ENCODE measurements around the gene PARD3B.
A peak's percentile ranks its signal among the peaks of the same experiment; 100 is the strongest.

PARD3B gene

DNA sequence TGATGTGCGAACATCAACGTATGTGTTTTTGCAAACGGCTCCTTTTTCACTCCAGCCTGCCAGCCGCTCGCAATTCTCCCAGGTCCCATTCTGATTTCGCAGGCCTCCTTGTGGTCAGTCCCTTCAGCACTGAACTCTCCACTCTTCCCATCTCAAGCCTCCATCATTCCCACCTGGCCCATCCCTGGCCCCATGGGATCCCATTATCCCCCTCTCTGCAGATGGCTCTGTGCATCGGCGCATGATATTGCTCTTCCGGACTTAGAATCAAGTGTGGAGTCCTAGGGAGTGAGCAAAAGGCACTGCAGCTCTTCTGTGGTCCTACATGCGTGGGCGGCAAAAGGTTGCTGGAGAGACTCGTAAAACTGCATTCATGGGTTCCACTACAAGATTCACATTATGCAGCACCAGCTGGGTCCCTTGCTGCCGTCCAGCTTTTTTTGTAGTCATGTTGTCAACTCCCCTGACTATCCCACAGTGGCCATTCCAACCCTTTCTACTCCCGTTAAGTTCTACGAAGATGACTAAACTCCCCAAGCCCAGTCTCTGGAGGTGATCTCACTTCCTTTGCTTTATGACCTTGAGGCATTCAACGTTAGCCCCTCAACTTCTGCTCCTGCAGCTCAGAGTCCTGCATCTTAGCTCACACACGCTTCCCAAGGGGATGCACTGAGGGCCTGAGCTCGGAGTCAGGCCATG is 1011.7 kb downstream of the PARD3B start:
- DNase-seq, result no peak

DNA sequence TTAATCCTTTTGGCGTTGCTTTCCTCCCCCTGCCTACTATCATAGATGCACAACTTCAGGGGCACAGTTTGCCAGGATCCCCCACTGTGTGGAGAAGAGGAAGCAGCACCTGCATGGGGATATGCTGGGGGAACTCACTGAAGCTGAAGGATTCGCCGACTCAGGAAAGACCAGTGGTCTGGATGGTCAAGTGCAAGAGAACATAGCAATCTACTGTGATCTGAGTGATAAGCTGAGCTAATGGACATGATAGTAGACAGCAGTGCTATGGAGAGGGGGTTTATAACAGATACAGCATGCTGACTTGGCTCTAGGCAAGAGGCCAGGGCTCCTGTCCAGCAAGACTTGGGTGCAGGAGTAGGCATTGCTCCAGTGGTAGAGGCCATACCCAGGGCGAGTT is 1012.6 kb downstream of the PARD3B start:
- no peak for DNase-seq

DNA sequence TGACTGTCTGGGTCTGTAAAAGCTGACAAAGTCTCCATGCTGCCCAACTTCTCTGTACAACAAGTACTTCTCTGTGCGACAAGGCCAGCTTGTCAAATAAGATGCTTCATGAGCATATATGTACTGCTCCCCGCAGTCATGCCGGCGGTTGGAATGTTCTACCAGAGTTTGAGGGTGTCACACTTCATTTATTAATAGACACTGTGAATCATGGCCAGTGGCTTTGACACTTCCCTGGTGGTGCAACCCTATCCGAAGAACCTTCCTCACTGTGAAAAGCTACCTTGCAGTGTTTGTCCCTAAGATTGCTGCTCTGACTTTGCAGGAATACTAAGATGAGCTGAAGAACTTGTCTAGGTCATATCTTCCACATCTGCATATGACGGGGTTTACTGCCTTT is 1016.2 kb downstream of the PARD3B start:
- DNase-seq, result peak in 1 of 2 donors; percentile 8

DNA sequence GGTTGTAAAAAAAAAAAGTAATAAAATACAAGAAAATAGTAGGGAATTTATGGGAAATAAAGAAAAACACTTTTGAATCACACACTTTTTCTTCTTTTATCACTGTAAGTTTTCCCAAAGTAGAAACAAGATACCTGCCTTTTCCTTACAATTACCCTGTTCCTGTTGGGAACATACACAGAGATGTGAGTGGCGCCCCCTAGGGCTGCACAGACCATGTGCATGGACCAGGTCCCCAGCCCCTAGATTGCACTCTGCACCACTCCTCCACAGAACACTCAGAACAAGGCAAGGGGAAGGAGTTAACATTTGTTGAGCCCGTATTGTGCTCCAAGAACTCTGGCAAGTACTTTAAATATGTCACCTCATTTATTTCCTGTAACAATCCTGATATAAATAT is 1018.4 kb downstream of the PARD3B start:
- peak; percentile 15 to 59 for DNase-seq

DNA sequence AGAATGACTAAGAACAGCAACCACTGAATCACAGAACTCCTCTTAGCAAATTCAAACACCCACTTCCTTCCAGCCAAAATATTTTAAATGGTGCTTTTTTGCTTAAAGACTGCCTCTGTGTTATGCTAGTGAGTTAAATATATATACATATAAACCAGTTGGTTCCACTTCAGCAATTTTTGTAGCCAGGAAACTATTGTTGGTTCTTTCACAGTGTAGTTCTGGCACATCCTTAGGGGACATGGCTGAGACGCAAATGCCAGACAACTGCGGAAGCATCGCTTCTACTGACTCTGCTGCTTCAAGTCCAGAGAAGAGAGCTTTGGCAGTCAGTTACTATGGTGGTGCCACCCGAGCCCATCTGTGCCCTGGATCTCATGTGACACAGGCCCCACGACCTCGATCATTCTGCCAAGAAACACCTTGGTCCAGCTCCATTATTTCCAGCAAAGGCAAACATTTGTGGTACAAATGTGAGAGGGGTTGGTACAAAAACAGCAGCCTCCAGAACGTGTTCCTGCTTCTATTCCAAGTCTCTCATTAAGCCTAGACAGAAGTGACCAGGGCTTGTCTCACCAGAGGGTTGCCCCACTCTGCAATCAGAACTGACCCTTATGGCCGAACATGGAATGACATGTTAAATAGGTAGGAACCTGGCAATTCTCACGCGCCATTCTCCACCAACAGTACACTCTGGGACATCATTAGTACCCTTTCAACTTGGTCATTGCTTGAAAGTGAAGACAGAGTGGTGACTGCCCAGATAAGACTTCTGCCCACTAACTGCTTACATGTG is 1019.3 kb downstream of the PARD3B start:
- DNase-seq, result no peak

DNA sequence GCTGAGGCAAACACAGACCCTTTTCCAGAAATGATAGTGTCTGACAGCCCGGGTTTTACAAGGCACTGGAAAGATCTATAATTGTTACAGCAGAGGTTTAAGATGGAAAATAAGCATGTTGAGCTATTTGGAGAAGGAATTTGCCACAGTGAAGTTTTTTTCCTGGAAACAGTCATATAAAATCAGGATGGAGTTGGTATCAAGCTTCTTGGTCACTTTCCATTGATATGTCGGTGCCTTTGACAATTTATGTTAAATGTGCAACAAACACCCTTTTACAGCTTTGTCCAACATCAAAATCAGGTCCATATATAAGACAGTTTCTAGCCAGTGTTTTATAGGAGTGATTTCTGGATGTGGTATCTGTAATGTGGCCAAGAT is 1019.9 kb downstream of the PARD3B start:
- no peak for DNase-seq

DNA sequence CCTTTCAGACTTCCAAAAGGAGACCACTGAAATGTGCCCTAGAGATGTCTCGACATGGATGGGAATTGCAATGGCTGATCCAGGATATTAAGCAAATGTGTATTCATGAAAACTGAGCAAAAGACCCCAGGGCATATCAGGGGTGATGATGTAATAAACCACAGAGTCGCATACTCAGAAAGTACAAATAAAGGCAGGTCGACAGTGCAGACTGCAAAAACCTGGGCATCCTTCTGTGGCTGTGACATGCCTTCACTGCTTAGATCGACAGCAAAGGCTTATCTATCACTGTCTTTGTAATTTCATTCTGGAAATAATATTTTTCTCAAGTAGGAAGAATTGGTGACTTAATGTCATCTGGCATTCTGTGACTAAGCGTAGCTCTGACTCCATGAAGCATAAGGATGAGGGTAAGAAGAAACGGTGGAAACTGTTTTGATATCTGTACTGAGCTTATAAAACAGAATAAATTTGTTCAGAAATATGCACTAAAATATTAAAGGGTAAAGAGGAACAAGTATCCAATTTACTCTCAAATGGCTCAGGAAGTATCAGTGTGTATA is 1021.4 kb downstream of the PARD3B start:
- no peak for DNase-seq

DNA sequence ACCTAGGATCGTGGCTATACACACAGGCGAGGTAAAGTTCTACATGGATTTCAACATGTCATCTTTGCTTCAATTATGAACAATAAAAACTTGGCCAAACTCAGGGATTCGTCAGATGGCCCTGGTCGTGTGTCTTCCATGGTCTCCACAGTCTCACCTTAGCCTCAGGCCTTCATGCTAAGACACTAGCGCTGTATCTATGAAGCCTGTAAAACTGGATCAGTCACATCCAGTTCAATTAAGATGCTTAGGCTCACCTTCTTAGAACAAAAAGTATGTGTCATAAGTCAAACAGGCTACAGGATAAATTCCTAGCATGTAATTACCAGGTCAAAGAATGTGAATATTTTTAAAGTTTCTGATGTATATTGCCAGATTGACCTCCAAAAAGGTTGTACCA is 1023.3 kb downstream of the PARD3B start:
- no peak for DNase-seq

DNA sequence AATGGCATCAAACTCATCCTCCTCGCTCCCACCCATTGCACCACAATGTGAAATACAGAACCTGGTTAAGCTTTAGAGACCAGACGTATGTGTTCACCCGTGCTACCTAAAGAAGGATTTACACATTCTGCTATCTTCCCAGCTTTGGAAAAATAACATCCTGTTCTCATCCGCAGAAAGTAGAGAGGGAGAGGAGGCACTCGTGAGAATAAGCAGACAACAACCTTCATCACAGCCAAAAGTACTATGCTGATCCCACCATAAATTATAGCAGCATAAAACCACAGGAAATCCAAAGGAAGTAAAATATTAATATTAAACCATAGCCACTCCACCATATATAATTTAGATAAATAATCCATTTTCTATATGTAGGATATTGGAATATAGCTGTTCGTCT is 1025.4 kb downstream of the PARD3B start:
- DNase-seq, result no peak

DNA sequence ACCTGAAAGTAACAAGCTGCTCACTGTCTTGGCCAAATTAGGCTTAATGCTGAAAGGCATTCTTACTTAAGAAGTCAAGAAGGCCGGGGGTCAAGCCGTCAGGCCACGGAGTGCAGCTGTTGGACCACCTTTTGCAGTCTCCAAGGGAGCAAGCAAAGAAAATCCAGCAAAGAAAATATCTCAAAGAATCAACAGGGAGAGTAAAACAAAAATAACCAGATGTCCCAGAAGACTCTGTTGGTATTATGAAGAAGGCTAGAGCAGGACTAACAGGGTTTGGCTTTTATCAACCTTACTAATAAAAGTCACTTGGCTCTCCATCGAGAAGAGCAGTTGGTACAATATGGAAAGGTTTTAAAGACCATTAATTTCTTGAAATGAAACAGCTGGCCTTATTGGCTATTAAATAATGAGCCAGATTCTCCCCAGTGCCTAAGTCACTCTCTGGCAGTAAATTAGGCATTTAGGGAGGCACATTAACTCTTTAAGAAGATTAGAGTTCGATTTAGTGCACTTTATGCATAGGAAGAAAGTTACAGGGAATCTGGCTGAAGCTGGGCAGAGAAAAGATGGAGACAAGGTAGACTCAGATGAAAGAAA is 1026.2 kb downstream of the PARD3B start:
- DNase-seq, result no peak

DNA sequence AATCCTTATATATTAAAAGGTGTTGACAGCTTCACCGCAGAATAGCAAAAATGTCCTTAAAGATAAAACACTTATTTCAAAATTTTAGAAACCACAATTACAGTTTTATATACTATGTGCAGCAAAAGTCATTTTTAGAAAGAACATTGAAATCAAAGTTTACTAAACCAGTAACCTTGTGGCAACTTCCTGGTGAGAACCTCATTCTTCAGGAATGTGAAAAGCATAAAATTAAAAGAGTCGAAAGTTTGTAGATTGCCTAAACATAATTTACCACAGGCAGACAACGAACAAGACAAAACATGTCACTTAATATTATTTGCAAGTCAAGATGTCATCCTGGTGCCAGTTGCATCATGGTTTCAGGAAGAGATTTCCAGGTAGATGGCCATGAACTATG is 1028.7 kb downstream of the PARD3B start:
- DNase-seq, result no peak

DNA sequence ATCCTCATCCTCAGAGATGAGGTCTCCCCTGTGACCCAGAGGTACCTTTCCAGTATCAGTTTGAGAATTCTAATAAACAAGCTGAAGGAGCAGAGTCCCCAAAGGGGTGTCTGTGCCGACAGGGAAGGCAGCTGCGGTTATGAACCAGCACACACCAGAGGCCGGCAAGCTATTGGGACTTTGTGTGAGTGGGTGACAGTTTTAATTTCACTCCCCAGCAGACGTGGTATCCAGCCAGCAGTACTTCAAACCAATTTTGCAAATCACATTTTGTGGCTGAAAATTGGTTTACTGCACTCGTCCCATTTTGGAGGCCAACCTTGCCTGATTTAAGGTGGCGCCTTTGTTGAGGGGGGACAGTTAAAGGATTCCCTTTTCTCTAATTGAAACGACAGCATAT is 1034.1 kb downstream of the PARD3B start:
- DNase-seq, result no peak

DNA sequence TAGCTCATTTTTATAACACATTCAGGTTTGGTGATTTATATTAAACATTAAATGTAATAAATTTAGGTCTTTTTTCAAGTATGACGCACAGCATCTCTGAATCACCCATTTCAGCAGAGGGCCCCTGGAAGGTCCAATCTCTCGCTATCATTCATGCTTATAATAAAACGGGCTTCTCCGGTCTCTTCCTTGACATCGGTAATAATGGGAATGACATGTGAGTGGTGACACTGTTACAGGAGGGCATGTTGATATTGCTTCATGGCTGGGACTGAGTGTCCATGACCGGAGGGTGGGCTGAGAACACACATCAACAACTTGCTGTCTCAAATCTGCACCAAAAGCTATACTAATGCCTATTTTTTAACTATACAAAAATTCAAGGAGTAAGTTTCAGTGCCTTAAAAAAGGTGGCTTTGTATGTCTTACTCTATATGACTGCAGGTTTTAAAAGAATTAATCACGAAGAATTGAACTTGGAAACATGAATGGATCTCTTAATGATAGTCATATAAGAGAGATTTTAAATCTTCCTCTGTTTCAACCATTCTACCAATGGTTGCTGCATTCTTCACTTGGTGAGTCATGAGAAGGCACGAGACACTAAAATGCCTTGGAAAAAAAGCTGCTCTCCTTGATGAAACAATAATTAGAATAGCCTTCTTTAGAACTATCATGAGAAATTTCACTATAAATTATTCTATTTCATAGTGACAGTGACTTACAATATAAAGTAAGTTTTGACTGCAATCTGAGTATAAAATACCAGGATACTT is 1035.1 kb downstream of the PARD3B start:
- no peak for DNase-seq

DNA sequence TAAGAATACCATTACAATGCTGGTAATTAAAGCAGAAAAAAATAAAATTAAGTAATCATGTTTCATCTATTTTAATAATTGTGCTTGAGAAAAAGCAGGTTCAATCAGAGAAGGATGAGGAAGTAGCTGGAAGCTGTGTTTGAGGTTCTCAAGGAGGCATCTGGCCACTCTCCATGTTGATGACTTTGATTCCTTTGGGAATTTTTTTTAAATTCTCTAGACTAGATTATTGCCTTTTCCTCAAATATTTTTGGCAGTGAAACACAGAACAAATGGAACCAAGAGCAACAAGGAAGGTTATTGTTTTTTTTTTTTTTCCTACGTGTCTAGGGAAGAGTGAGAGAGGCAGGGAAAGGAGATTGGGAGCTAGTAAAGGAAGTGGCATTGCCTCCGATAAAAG is 1037.1 kb downstream of the PARD3B start:
- DNase-seq, result no peak

DNA sequence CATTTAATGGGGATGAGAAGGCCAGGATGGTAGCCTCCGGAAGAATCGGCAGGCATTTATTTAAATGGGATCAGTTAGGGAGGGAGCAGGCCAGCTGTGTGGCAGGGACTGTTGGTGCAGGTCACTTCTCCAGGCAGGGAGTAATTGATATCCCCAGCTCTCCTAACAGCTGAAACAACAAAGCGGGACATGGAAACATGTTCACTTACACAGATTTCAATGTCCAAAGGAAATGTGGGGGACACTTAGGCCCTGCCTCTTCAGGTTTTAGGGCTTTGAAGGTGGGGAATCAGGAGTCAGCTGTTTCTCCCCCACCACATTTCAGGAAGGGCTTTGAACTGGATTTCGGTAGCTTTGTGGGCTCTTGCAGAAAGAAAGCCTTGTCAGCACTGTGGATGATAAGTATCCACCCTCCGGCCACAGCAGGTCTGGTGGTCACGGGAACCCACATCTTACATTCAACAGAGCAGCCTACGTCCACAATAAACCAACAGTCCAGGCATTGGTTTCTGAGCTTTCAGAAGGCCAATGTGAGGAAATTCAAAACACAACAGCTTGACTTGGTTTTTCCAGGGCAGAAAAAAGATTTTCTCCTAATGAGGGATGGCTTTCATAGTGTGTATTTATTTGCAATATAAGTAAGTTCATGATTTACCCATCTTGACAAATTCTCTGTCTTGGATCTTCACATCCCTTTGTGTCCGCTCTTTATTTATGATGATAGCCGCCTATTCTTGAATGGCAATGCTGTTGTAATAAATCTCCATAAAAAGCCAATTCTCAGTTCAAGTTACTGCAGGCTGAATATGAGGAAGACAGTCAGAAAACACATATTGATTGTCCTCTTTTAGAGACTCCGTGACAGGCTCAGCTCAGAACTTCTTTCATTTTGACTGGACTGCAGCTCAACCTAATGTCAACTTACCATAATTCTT is 1040.4 kb downstream of the PARD3B start:
- no peak for DNase-seq

DNA sequence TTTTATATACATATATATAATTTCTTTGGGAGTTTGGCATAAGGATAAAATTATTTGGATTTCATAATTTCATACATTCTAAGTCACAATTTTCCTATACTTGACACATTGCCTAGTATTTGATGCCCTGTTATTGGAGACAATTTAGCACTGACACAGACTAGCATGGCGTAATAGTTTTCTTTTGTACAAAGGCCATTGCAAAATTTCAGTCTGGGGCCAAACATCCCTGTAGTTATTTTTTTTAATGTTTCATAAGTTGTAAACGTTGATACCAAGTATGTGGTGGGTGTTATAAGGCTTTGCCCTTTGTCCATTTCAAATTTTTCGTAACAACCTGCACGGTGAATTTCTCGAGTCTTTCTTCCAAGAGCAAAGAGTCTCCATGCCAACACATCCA is 1041.4 kb downstream of the PARD3B start:
- no peak for DNase-seq

DNA sequence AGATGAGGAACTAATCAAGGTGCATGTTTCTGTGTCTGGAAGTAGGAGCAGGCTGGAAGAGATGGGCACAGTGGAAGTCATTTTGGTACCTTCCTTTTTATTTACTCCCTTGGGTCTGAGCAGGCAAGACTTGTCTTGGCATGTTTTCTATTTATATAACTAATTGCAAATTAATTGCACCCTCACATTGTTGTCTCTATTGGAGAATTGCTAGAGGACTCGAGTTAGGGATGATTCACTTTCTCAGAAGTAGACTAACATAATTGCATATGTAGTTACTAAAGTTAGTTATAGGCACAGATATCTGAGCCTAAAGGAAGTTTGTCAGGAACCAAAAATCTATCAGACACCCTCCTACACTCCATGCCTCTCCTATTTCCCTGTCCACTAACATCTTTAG is 1044.2 kb downstream of the PARD3B start:
- no peak for DNase-seq

DNA sequence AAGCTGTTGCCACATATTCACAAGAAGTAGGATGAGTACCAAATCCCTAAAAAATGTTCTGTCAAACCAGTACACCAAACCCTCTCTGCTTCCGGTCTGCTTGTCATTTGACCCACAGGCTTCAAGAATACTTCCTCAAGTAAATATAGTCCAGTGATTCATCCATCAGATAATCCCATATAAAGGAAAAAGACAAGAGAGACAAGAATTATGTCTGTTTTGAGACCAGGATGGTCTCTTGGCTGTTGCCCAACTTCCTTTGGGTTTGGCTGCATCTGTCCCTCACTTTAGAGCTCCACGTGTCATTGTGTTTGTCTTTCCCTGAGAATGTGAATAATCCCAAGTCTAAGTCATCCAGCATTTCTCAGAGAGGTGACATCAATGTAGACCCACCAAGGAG is 1045.5 kb downstream of the PARD3B start:
- no peak for DNase-seq

DNA sequence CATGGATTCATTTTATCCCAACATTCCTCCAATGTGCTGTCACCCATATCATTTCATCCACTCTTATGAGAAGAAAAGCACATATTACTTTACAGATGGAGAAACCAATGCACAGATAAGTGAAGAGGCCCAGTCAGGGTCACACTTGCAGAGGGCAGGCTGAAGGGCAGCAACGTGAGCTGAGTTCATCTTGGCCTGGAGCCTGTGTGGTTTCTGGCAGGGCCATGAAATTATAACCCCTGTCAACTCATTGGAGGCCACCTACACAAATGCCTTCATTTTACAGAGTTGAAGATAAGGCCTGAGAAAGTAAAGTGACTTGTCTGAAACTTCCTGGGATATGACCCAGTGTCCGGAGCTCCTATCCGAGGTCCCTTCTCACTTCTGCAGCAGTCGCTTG is 1048.6 kb downstream of the PARD3B start:
- DNase-seq, result no peak

DNA sequence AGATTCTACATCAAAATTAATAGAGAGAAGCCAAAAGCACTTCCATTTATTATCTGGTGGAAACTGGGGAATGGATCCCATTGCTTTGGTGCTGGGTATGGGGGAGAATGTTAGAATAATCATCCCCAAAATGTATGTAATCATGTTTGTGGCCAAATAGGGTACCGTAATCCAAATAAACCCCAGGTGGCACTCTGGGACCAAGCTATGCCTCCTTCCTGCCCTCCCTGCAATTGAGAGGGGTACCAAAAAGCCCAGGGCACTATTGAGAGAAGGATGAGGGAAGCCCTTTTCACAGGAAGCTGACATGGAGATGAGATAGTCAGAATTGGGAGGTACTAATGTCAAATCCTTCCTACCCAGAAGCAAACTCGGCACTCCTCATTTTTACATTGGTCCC is 1051.3 kb downstream of the PARD3B start:
- DNase-seq, result no peak

DNA sequence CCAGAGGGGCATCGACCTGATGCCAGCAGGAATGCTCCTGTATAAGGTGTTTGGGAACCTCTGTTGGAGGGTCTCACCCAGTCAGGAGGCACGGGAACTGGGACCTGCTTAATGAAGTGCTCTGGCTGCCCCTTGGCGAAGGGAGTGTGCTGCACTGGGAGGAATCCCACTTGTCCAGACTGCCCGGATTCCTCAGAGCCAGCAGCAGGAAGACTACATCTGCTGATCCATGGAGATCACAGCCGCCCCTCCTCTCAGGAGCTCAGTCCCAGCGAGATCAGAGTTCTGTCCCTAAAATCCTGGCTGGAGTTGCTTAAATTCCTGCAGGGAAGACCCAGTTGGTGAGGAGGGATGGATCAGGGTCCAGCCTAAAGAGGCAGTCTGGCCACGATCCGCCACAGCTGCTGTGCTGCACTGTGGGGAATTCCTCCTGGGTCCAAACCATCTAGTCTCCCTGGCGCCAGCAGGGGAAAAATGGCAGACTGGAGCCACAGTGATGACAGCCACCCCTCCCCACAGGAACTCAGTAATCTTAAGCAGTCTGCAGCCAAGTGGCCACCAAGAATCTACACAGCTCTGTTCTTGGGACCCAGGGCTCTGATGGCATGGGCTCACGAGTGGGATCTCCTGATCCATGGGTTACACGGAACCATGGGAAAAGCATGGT is 1060.5 kb downstream of the PARD3B start:
- no peak for DNase-seq
